Measurements from ENCODE around the gene FGD6.

The FGD6 gene

GRCh38 chr12:95116773-95117172 is 100.5 kb downstream of the FGD6 start:
- no peak for TF ChIP-seq CTCF (conservative IDR thresholded peaks at IDR 0.05; ENCODE audit: low read length)
- no peak overlapping the region for H3K4me3 ChIP-seq (ENCODE audit: low read length)
- DNase-seq (ENCODE audit: low read depth): no peak

- no peak overlapping the region for H3K4me3 ChIP-seq (ENCODE audit: low read length)
- no peak for TF ChIP-seq CTCF (conservative IDR thresholded peaks at IDR 0.05; ENCODE audit: low read length)
- peak; percentile 9 for DNase-seq (ENCODE audit: low read depth)
Measured at GRCh38 chr12:95116341-95116740, 100.9 kb downstream of the FGD6 start.

GRCh38 chr12:95115641-95116040 is 101.6 kb downstream of the FGD6 start:
- no peak overlapping the region for H3K4me3 ChIP-seq (ENCODE audit: low read length)
- DNase-seq (ENCODE audit: low read depth): no peak
- TF ChIP-seq CTCF (conservative IDR thresholded peaks at IDR 0.05; ENCODE audit: low read length): no peak

- TF ChIP-seq CTCF (conservative IDR thresholded peaks at IDR 0.05; ENCODE audit: low read length): no peak
- peak; percentile 9 for DNase-seq (ENCODE audit: low read depth)
- no peak overlapping the region for H3K4me3 ChIP-seq (ENCODE audit: low read length)
Measured at GRCh38 chr12:95114766-95115405, 102.4 kb downstream of the FGD6 start.

GRCh38 chr12:95107362-95107761 is 109.9 kb downstream of the FGD6 start:
- DNase-seq (ENCODE audit: low read depth): no peak
- TF ChIP-seq CTCF (conservative IDR thresholded peaks at IDR 0.05; ENCODE audit: low read length): no peak
- no peak overlapping the region for H3K4me3 ChIP-seq (ENCODE audit: low read length)

GRCh38 chr12:95105540-95105939 is 111.7 kb downstream of the FGD6 start:
- no peak overlapping the region for H3K4me3 ChIP-seq (ENCODE audit: low read length)
- no peak for TF ChIP-seq CTCF (conservative IDR thresholded peaks at IDR 0.05; ENCODE audit: low read length)
- no peak for DNase-seq (ENCODE audit: low read depth)

GRCh38 chr12:95104919-95105452 is 112.3 kb downstream of the FGD6 start:
- no peak for DNase-seq (ENCODE audit: low read depth)
- TF ChIP-seq CTCF (conservative IDR thresholded peaks at IDR 0.05; ENCODE audit: low read length): no peak
- H3K4me3 ChIP-seq (ENCODE audit: low read length): no peak overlapping the region

Measured in AG10803 (cell line).